NCI-H128 (cell line): ENCODE measurements around the gene PDE11A.
"Not testable (repeated sequence)": the region's sequence is repeated elsewhere in the genome, so short reads cannot be mapped to it uniquely, and the experiment has no call there.

Experiments
- DNase-seq: peaks from one replicate; lab custom pipeline; 2025; ENCODE audit not compliant: unreplicated experiment; lab: John Stamatoyannopoulos, UW

The PDE11A gene

GRCh38 chr2:177828557-177828956, 244.0 kb downstream of the PDE11A start:
- DNase-seq = no peak

DNA sequence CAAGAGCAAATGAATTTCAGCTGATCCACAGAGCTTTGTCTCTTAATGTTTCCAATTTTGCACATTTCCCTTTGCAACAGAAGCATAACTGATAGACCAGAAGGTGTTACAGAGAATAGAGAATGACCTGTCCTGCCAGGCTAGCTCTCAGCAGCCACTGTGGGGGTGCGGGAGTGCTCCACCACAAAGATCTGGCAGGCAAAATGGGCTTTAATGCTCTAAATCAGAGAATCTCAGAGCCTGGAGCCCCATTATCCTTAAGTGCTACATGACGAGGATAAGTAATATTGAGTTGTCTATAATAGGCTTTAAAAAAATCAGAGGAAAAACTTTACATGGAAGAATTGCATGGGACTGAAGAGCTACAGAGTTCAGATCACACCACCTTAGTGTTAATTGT, 245.7 kb downstream of the PDE11A start:
- no peak for DNase-seq

DNA sequence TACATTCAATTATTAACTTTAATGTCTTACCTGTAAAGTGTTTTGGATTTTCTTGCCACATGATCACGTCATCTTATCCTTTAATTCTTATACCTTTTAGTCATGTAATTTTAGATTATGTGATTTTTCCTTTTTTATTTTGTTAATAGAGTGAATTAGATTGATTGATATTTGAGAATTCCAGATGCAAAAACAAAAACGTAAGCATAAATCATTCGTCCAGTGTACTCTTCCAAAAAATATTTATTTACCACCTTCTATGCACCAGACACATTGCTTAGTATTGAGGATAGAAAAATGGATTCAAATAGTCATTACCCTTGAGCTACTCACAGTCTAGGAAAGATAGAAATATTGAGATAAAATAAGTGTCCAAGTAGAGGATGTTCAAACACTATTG, 249.6 kb downstream of the PDE11A start:
- no peak for DNase-seq

- no peak for DNase-seq
Measured at GRCh38 chr2:177818412-177818811, 254.2 kb downstream of the PDE11A start.

DNA sequence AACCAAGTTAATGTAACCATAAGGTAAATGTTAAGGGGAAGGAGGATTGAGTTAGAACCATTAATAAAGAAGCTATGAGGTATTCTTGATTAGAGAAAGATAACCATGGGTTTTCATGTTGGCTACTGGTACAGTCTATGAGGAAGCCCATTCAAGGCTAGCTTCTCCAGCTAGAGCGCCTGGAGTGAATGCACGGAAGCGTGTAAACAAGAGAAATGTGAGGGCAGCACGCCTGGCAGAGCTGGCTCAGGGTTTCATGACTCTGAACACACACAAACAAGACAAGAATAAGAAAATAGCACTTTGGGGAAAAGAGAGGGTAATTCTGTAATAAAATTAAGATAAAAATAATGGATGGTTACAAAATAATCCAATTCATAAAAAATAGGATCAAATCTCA, 255.3 kb downstream of the PDE11A start:
- DNase-seq = no peak

- DNase-seq = no peak
Measured at GRCh38 chr2:177816766-177817165, 255.8 kb downstream of the PDE11A start.

GRCh38 chr2:177812713-177813396, 259.7 kb downstream of the PDE11A start:
- DNase-seq = no peak

GRCh38 chr2:177810906-177811305, 261.7 kb downstream of the PDE11A start:
- no peak for DNase-seq

GRCh38 chr2:177808984-177809809, 263.4 kb downstream of the PDE11A start:
- DNase-seq = no peak

GRCh38 chr2:177806025-177806424, 266.6 kb downstream of the PDE11A start:
- DNase-seq = no peak

DNA sequence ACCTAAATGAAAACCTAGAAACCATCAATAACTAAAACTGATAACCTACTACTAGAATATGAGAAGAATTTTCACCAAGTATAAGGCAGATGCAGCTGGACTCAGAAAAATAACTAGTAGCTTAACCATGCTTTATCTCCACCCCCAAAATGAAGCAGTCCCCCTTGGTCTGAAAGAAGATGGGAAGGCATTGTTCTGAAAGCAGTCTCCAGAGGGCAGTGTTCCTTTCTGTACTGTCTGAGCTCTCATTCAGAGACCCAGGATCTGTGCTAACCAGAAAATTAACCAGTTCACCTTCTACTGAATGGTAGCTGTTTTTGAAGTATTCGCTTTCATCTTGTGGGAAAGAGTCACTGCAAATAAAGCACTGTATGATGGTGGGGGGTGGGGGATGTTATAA, 273.0 kb downstream of the PDE11A start:
- no peak for DNase-seq

GRCh38 chr2:177797808-177798207, 274.8 kb downstream of the PDE11A start:
- DNase-seq = no peak

DNA sequence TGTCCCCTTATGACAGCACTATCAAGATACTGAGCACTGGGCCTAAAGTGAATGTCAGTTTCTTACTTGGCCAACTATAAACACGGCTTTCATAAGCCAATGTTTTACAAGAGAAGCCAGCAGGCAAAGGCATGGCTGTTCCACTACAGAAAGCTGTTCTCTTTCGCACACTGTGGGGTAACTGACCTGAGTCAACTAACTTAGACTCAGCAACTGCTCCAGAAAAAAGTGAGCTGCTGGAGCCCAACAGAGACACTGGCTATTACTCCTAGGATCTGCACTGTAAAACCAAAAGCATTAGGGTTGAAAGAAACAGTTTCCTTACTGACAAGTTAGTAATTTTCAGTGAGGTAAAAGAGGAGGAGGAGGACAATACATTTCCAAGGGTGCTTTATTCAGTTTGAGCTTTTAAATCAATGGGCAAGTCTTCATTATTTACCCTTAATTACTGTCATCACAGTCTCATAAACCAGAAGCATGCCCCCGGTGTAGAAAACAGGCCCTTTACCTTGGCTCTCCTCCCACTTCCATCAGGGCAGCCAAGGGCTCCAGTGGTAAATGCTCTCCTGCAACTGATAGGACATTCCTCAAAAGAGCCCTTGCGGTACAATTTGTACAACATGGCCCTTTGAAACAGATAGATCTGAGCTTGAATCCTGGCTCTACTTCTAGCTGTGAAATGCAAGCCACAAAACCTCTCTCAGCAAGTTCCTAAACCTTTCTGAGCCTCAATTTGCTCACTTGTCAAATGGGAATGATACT, 275.7 kb downstream of the PDE11A start:
- DNase-seq = no peak

DNA sequence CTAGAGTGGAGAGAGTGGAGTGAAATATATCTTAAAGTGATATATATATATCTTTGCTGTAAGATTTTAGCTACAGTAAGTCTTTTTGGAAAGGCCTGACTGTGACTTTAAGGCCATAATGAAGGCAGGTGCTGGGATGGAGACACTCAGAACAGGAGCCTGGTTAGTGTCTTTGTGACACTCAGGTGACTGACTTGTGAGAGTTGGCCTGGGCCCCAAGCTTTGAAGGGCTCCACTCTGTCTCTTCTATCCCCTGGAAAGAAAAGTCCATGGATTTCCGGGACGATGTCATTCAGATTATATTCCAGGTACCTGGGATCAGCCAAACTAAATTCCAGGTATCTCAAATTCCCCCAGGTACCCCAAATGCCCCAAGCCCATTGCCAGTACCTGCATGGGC, 276.6 kb downstream of the PDE11A start:
- DNase-seq = no peak

GRCh38 chr2:177785143-177785542, 287.4 kb downstream of the PDE11A start:
- DNase-seq = not testable (repeated sequence)

- DNase-seq = no peak
Measured at GRCh38 chr2:177784745-177785067, 287.9 kb downstream of the PDE11A start.

DNA sequence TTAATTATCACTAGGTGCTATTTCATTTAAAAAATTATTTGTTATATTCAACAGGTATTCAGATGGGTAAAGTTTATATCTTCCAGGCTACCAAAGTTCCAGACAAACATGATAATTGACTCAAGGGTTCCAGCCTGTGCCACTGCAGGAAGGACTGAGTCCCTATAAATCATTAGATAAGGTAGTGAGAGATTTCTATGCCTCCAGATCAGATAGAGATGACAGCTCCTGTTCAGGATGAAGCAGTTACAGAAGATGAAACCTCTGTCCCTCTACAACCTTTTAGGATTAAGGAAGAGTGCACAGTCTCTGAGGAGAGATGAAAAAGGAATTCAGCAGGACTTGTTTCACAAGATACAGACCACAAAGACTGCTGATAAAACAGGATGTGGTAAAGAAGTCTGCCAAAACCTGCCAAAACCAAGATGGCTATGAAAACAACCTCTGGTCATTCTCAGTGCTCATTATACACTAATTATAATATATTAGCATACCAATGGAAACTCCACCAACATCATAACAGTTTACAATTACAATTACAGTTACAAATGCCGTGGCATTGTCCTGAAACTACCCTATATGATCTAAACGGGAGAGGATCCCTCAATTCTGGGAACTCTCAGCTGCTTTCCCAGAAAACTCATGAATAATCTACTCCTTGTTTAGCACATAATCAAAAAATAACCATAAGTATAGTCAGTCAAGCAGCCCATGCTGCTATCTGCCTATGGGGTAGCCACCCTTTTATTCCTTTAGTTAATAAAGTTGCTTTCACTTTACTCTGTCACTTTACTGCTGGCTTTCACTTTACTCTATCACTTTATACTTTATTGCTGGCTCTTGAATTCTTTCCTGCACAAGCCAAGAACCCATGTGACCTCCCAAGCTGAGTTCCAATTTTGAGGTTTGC, 288.5 kb downstream of the PDE11A start:
- DNase-seq = no peak

GRCh38 chr2:177783091-177783490, 289.5 kb downstream of the PDE11A start:
- DNase-seq = no peak

DNA sequence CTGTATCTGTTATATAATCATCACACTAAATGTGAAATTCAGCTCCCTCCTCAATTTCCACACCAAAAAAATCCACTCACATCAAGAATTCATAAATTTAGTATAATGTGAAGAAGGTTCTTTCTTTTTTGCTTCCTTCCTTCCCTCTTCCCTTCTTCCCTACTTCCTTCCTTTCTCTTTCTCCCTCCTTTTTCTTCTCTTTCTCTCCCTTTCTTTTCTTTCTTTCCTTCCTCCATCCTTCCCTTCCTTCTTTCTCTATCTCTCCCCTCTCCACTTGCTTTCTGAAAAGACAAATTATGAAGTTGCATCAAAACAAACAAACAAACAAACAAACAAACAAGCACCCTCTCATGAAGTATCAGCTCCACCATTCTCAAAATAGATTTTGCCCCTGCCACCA, 290.0 kb downstream of the PDE11A start:
- no peak for DNase-seq

- no peak for DNase-seq
Measured at GRCh38 chr2:177778472-177778871, 294.1 kb downstream of the PDE11A start.

GRCh38 chr2:177772529-177772928, 300.0 kb downstream of the PDE11A start:
- no peak for DNase-seq
